ENCODE results near the gene WWOX. TPM values are rescaled to one million over a fixed set of nuclear protein-coding genes. Genes with fewer than 3 reads are reported as not detected.

The WWOX gene
- total RNA-seq, 1 donor from 2014 or later = 28.2 TPM

DNA sequence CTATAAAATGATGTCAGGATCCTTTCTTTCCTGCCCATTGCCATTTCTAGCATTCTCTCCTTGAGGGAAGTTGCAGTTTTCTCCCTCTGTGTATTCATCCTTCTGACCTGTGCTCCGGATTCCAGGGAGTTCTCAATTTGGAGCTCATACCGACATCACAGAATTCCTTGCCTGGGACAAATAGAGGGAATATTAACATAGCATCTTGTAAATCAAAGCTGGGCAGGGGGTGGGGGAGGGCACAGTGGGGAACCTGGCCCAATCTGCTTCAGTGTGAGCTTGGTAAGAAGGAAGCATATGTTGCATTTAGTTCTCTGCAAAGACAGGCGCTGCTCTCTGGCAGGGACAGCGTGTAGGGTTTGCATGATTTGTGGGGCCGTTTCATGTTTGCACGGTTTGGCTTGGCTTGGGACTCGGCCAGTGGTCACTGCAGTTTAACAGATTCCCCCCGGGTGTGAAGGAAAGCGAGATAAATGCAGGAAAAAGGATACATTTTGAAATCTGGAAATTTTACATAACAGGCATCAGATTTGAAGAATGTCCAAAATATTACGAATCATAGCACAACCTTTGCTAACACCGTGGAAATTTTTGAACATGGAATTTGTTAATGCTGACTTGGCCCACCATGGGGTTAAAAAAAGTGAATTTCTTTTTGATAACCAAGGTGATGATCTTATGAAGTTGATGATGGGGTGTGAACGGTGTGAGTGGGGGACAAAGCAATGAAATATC is 178.0 kb downstream of the WWOX start:
- H3K36me3 Mint-ChIP-seq (ENCODE audit: unreplicated experiment) = peaks cover 2% of the 10 kb centered on the region
- no peaks in the 10 kb centered on the region for H3K27me3 Mint-ChIP-seq (ENCODE audit: unreplicated experiment)
- H3K9me3 Mint-ChIP-seq (ENCODE audit: unreplicated experiment) = no peaks in the 10 kb centered on the region
- no peak overlapping the region for H3K27ac Mint-ChIP-seq (ENCODE audit: unreplicated experiment)
- no peak for DNase-seq (ENCODE audit: extremely low spot score, unreplicated experiment)
- TF ChIP-seq, protein P1, sequence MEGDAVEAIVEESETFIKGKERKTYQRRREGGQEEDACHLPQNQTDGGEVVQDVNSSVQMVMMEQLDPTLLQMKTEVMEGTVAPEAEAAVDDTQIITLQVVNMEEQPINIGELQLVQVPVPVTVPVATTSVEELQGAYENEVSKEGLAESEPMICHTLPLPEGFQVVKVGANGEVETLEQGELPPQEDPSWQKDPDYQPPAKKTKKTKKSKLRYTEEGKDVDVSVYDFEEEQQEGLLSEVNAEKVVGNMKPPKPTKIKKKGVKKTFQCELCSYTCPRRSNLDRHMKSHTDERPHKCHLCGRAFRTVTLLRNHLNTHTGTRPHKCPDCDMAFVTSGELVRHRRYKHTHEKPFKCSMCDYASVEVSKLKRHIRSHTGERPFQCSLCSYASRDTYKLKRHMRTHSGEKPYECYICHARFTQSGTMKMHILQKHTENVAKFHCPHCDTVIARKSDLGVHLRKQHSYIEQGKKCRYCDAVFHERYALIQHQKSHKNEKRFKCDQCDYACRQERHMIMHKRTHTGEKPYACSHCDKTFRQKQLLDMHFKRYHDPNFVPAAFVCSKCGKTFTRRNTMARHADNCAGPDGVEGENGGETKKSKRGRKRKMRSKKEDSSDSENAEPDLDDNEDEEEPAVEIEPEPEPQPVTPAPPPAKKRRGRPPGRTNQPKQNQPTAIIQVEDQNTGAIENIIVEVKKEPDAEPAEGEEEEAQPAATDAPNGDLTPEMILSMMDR (IDR thresholded peaks at IDR 0.05) = no peak
- no peak overlapping the region for H3K4me3 Mint-ChIP-seq (ENCODE audit: unreplicated experiment)
- no peaks in the 10 kb centered on the region for H3K4me1 Mint-ChIP-seq (ENCODE audit: unreplicated experiment)

DNA sequence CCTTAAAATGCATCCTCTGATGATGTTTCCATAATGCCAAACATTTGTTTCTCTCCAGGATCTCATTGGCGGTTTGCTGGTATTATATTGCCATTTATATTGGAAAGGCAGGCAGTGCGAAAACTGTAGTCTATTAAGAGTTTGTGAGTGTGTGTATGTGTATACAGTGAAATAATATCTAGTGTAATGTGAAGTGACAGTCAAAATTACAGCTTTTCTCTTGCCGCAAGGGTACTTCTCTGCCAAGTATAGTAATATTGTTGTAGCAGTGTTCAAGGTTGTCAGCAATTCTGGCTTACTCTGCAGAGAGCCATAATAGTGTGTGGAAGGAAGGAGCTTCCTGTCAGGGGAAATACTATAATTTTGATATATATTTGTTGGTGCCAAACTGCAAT is 178.6 kb downstream of the WWOX start:
- no peaks in the 10 kb centered on the region for H3K9me3 Mint-ChIP-seq (ENCODE audit: unreplicated experiment)
- H3K27me3 Mint-ChIP-seq (ENCODE audit: unreplicated experiment) = no peaks in the 10 kb centered on the region
- H3K4me1 Mint-ChIP-seq (ENCODE audit: unreplicated experiment) = no peaks in the 10 kb centered on the region
- H3K36me3 Mint-ChIP-seq (ENCODE audit: unreplicated experiment) = peaks cover 2% of the 10 kb centered on the region
- no peak overlapping the region for H3K4me3 Mint-ChIP-seq (ENCODE audit: unreplicated experiment)
- no peak for DNase-seq (ENCODE audit: extremely low spot score, unreplicated experiment)
- H3K27ac Mint-ChIP-seq (ENCODE audit: unreplicated experiment) = no peak overlapping the region
- TF ChIP-seq, protein P1 (IDR thresholded peaks at IDR 0.05) = no peak

DNA sequence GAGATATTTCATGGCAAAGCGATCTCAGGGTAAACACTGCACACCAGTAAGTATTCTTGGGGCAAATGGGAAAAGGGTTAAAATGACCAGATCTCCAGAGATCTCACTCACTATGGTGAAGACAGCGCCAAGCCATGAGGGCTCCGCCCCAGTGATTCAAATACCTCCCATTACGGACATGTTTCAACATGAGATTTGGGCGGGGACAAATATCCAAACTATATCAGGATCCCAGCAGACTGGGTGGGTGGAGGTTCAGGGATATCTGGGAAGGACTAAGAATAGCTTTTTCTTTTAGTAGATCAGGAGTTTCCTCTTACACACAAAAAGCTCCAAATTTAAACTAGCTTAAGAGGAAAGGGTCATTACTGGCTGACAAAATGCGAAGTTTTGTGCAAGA is 181.7 kb downstream of the WWOX start:
- Mint-ChIP-seq H3K36me3 (ENCODE audit: unreplicated experiment) (peaks cover 2% of the 10 kb centered on the region), H3K27ac (ENCODE audit: unreplicated experiment) (no peak overlapping the region), H3K9me3 (ENCODE audit: unreplicated experiment) (no peaks in the 10 kb centered on the region), H3K27me3 (ENCODE audit: unreplicated experiment) (no peaks in the 10 kb centered on the region), H3K4me3 (ENCODE audit: unreplicated experiment) (no peak overlapping the region), H3K4me1 (ENCODE audit: unreplicated experiment) (peaks cover 2% of the 10 kb centered on the region)
- DNase-seq (ENCODE audit: extremely low spot score, unreplicated experiment) = no peak
- TF ChIP-seq, protein P1 (IDR thresholded peaks at IDR 0.05) = no peak

DNA sequence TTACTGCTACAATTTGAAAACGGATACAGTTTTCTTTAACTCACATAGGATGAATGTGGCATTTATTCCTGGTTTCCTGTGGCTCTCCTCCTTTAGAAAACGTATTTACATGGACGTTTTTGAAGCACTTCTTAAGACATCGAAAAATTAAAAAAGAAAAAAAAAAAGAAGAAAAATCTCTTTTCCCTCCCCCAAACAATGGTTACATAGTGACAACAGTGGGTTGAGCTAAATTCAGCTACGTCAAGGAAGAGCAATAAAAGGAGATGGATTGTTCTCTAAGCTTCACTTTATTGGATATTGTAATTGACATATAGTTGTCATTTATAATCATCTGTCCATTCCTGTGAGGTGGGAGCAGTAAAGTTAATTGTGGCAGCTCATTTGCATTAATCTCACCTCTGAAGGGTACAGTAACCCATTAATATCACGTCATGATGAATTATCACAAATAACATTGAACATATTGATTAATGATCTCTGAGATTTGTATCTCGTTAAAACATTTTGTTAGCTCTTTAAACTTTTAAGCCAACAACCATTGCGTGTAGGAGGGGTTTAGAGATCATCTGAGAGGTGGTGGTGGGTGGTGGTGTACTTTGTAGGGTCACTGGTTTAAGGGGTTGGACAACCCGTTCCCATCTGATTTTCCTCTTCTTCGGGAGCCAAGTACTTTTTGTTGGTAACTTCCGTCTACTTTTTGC is 184.2 kb downstream of the WWOX start:
- no peaks in the 10 kb centered on the region for H3K27me3 Mint-ChIP-seq (ENCODE audit: unreplicated experiment)
- H3K27ac Mint-ChIP-seq (ENCODE audit: unreplicated experiment) = no peak overlapping the region
- H3K9me3 Mint-ChIP-seq (ENCODE audit: unreplicated experiment) = no peaks in the 10 kb centered on the region
- DNase-seq (ENCODE audit: extremely low spot score, unreplicated experiment) = no peak
- peaks cover 10% of the 10 kb centered on the region for H3K4me1 Mint-ChIP-seq (ENCODE audit: unreplicated experiment)
- H3K4me3 Mint-ChIP-seq (ENCODE audit: unreplicated experiment) = no peak overlapping the region
- H3K36me3 Mint-ChIP-seq (ENCODE audit: unreplicated experiment) = peaks cover 2% of the 10 kb centered on the region
- TF ChIP-seq, protein P1 (IDR thresholded peaks at IDR 0.05) = no peak

DNA sequence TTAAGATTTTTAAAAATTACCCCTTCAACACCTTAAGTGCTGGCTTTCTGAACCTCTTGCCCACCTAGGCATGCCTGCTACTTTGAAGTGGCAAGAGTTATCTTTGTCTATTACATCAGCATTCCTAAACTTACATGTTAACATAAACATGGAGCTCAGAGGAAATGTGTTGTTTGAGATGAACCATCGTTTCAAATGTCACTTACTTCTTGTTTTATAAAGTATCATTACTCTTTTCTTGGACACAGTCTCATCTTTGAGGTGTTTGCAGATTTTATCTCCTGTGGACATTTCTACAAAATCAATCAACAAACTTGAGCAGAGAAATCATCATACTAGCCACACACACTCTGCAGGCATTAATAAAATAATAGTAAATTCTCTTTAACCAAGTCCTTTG is 184.9 kb downstream of the WWOX start:
- no peaks in the 10 kb centered on the region for H3K27me3 Mint-ChIP-seq (ENCODE audit: unreplicated experiment)
- H3K4me3 Mint-ChIP-seq (ENCODE audit: unreplicated experiment) = no peak overlapping the region
- TF ChIP-seq, protein P1 (IDR thresholded peaks at IDR 0.05) = no peak
- no peaks in the 10 kb centered on the region for H3K9me3 Mint-ChIP-seq (ENCODE audit: unreplicated experiment)
- no peak overlapping the region for H3K27ac Mint-ChIP-seq (ENCODE audit: unreplicated experiment)
- no peak for DNase-seq (ENCODE audit: extremely low spot score, unreplicated experiment)
- H3K36me3 Mint-ChIP-seq (ENCODE audit: unreplicated experiment) = peaks cover 2% of the 10 kb centered on the region
- peaks cover 16% of the 10 kb centered on the region for H3K4me1 Mint-ChIP-seq (ENCODE audit: unreplicated experiment)
